Activated T-cell treated with anti-CD3 and anti-CD28 coated beads for 24 hours (primary cell): Measurements from ENCODE around the gene GDF7.

ENCODE experiments used
- DNase-seq: peaks from one replicate; pipeline ENCODE4 v3.0.0-alpha.2; 2020; ENCODE audit warnings: low read depth

The GDF7 gene

DNA sequence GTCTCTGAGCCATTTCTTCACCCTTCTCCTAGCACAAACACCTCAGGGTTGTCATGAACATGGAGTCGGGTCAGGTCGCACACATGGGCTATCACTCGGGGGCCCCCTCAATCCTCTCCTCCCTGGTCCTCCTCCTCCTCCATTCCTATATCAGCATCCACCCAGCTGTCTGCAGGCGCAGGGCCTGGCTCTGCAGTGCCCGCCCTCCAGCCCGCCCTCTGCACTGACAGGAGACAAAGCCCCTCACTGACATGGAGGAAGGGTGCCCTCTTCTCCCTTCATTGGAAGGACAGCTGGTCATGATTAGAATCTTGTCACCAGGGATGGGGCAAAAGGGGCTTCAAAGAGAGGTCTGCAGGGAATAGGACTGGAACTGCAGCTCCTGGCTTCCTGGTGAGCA, 37.8 kb upstream of the GDF7 start:
- DNase-seq, result no peak

DNA sequence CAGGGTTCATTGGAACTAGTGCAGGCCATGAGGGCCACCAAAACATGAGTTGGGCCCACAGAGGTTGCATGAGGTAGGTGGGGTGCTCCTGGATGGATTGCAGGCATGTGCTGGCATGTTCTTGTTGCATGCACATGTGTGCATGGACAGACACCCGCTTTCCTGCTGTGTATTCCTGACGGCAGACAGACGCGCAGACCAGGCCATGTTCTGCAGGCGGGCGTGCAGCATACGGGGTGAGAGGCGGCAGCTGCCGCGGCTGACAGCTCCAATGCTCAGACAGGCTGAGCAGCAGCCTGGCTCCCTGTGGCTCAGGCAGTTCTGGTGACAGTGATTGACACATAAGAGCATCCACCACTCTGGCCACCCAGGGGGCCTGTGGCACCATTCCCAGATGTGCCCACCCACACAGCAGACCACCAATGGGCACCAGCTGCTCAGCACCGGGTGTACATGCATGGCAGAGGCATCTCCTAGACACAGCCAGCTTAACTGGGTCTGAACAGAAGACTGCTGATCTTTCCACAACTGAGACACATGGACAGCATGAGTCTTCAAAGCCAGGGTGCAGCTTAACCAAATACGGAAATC, 37.3 kb upstream of the GDF7 start:
- no peak for DNase-seq

DNA sequence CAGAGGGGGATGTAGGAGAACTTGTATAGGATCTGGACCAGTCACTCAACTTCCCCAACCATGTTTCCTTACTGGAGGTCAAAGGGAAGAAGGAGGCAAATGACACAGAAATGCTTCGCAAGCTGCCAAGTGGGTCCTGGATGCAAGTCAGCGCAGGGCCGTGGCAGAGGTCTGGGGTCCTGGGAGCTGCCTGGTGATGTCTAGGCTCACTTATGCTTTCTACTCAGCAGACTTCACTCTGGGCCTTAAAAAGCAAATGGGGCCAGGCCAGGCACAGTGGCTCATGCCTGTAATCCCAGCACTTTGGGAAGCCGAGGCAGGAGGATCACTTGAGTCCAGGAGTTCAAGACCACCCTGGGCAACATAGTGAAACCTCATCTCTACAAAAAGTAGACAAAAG, 36.0 kb upstream of the GDF7 start:
- DNase-seq, result no peak

DNA sequence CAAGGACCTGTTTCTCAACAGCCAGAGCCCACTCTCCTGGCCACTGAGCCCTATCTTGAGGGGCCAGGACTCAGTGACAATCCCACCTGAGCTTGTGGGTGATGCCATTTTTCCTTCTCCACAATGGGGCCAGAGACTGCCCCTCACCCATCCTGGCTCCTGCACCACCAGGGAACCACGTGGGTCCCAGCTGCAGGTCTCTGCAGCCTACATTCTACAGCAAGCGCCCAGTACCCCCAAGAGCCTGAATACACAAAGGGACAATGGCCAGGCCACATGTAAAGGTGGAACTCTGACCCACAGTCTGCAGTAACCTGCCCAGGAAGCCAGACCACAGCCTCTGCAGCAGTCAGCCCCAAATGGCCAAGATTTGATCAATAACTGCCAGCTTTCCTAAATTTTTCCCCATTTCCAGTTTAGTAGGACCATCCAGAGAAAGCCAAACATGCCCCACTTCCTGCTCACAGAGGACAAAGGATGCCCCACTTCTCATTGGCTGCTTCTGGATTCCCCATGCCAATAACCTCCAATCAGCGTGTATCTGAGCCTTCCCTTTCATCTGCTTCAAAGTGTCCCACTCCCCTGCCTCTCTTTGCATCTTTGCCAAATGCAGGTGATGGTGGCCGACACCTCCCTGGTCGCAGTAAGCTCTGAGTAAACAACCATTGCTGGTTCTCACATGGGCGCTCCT, 35.2 kb upstream of the GDF7 start:
- no peak for DNase-seq

DNA sequence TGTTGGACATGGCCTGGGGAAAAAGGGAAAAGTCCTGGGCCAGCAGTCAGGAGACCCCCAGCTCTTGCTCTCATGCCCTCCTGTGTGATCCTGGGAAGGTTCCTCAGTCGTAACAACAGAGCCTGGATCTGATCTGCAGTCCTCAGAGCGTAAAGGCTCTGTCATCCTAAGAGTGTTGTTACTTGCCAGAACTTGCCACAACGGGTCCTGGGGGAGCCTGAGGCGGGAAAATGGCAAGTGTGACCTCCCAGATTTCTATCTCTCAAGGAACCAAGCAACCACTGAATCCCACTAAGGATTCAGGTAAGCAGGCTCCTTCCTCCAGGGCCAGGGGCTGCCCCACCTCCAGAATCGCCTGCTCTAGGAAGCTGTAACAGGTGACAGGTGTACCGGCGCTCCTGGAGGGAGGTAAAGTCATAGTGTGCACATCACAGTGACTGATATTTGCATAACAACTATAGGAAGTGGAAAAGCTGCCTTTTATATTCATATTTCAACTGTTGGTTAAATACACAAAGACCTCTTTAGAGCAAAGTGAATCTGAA, 34.4 kb upstream of the GDF7 start:
- DNase-seq, result no peak

DNA sequence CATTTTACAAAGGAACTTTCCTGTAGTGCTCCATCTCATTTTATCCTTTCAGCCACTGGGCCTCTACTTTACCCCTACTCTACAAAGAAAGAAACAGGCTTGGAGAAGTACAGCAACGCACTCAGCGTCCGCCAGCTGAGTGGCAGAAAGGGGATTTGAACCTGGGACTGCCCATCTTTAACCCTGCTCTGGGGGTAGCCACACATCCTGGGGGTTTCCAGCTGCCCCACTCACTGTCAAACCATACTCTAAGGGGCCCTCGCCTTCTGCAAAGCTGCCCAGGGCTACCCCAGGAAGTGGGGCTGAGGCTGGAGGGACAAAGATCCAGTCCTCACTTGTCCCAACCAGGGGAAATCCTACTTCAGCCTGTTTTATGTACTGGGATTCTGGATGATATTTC, 33.9 kb upstream of the GDF7 start:
- DNase-seq, result no peak

DNA sequence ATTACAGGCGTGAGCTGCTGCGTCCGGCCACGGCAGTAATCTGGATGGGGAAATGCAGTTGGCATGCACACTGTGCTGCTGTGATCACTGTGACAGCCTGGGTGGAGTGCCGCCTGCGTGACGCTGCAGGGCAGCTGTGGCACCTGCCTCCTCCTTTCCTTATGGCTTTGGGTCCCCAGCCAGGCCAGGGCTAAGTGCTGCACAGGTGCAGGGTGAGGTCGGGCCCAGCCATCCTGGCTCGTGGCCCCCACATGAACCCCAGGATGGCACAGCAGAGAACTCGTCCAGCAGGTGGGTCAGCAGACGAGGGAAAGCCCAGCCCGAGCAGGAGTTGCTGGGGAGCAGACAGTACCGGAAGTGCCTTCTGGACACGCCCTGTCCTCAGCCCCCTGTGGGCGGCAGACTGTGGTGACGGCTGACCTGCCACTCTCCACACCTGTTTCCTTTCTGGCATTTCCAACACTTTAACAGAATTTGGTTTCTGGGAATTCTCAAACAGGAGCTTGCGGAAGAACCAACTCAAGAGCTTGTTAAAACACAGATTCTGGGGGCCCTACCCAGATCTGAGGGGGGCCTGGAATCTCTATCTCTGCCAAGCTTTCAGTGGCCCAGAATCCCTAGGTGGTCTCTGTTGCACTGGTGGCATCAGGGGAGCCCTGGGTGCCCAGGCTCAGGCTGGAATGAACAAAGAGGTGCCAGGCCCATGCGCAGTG, 33.0 kb upstream of the GDF7 start:
- no peak for DNase-seq

DNA sequence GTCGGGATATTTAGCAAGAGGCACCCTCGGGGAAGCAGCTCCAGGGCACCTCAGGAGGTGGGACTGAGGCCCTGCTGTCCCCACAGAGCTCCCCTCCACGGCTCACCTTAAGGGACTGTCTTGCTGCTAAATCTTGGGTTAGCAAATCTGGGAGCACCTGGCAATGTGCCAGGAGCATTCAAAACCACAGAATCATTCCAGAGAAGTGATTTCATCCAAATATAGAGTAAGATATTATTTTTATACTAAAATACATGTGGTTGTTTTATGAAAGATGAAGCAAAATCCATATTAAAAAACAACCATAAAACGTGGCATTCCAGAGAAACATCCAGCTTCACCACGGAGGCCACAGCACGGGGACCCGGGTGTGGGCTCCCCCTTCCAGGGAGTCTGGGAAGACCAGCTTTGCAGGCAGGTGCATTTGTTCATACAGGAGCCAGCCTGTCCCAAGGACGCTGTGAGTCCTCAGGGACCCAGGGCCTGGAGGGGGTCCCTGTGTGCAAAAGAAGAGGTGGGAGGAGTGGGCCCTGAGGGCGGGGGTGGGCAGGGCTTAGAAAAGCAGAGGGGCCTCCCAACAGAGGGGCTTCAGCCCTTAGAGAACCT, 32.3 kb upstream of the GDF7 start:
- no peak for DNase-seq

DNA sequence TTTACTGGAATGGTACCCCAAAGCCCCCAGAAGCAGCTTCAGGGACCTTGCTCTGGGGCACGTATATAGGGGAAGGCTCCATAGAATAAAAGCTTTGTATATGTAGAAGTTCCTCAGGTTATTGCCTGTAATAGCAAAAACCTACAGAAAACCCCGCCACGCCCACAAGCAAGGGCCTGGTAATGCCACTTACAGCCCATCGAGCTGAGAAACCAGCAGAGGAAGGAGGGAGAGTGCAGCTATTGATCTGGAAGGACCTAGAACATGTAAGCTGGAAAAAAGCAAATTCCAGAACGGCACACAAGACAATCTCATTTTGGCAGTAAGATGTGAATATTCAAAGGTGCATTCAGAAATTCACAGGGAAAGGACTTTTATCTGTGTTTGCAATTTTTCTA, 31.8 kb upstream of the GDF7 start:
- DNase-seq, result no peak

DNA sequence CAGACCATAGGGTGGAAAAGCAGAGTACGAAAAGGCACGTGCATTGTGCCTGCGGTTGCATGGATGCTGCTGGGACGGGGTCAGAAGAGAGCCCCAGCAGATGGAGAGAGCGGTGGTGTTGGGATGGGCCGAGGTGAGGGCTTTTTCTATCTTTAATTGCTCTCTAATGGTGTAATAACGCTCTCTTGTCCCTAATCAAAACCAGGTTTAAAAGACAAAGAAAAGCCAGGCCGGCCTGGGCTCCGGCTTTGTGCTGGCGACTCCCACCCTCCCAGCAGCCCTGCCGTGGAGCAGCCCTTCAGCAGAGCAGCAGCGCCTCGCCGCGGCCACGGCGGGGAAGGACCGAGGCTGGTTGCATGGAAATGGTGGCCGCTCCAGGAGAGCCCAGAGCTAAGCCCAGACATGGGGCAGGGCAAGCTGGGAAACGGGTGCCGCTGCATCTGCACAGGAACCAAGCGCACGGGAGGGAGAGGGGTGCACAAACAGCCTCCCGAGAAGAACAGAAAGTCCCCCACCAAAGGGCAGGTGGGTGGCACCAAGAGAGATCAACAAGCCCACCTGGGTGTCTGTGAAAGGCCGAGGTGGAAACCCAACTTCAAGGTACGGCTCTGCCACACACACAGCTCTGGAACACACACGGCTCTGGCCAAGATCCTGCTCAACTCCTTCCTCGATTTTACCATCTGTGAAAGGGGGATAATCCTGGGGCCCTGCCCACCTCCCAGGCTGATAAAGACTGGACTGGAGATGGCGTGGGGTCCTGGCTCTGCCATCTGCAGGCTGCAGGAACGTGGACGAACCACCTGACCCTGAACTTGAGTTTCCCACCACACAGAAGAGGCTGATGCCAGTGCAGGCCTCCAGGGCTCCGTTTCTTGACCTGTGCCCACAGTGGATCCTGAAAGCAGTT, 31.0 kb upstream of the GDF7 start:
- DNase-seq, result peak; percentile 9

DNA sequence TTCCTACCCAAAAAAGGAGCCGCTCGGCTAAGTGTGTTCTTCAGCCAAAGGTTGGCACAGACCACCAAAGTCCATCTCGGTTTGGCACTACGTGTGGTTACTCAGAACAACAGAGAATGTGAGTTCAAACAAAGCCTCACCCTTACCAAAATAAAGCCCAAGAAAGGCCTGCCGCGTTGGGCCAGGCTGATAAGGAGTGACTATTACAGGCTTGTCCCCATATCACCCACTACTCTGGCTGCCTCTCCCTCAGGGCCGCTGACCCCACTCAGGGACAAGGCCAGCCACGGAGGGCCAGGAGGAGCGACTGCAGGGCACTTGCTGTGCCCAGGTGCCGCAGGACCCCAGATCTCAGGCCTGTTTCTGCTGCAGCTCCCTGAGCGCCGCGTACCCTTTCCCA, 29.8 kb upstream of the GDF7 start:
- no peak for DNase-seq

DNA sequence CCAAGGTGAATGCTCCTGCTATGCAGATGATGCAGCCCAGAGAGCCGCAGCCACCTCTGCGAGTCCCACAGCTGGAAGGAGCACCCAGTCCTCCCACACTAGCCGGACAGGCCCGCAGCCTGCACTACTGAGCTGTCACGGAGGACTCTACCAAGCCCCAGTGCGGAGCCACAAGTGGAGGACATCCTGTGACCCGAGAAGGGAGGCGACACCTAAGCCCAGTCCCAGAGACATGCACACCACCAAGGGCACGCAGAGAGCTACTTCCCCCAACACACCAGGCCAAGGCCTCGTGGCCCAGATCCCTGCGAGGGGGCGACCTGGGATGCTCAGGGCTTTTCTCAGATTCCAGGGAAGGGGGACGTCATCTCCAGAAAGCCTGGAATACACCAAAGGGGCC, 28.9 kb upstream of the GDF7 start:
- no peak for DNase-seq

DNA sequence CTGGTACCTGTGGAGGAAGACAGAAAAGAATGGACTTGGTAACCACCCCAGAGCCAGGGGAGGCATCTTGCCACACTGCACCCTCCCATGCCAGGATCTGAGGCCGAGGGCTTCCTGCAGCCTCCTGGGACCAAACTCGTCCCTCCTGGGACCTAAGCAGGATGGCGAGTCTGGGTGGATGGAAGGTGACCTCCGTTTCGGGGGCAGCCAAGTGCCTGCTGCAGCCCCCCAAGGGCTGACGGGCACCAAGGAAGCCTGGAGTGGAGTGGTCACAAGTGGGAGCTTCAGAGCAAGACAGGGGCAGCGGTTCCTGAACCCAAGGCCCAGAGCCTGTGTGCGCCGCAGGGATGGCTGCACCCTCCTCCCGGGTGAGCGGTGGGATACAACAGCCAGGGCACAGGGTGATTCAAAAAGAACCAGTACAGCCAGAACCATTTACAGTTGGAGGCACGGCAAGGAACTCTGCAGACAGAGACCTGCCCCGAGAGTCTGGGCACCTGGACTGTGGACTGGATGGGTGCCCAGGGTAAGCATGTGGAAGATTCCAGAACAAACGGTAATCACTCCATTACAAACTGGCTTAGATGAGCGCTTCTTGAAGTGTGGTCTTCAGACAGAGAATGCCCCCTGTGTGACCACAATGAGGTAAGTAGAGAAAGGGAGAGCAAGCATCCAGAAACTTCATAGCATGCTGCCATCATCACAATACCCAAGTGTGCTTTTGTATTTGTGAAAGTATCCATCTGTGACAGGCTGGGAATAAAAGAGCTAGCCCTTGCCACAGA, 28.1 kb upstream of the GDF7 start:
- no peak for DNase-seq

DNA sequence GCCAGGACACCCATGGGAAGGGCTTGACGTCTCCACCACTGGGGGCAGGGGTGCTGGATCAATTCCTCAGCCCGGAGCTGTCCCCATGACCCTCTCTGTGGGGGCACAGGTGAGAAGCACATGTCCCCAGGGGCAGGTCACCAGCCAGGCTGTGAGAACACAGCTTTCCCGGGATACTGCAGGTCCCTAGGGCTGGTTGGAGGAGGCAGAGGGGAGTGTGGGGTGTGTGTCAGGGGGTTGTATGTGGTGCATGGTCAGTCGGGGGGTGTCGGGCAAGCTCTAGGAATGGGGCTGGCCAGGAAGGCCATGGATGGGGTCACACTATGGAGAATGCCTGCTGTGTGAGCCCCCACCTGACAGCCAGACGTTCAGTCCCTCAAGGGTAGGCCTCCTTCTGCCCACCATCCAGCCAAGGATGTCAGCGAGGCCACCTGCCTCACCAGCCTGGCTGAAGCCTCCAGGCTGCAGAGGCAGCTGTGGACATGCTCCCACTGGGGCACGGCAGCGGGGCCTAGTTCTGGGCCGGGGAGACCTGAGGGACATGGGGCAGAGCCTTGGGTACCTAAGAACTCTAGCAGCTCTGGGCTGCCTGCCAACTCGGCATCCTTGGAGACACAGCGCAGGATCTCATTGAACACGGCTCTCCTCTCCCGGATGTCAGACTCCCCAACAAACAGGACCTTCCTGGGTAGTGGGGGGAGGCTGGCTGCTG, 26.4 kb upstream of the GDF7 start:
- no peak for DNase-seq

DNA sequence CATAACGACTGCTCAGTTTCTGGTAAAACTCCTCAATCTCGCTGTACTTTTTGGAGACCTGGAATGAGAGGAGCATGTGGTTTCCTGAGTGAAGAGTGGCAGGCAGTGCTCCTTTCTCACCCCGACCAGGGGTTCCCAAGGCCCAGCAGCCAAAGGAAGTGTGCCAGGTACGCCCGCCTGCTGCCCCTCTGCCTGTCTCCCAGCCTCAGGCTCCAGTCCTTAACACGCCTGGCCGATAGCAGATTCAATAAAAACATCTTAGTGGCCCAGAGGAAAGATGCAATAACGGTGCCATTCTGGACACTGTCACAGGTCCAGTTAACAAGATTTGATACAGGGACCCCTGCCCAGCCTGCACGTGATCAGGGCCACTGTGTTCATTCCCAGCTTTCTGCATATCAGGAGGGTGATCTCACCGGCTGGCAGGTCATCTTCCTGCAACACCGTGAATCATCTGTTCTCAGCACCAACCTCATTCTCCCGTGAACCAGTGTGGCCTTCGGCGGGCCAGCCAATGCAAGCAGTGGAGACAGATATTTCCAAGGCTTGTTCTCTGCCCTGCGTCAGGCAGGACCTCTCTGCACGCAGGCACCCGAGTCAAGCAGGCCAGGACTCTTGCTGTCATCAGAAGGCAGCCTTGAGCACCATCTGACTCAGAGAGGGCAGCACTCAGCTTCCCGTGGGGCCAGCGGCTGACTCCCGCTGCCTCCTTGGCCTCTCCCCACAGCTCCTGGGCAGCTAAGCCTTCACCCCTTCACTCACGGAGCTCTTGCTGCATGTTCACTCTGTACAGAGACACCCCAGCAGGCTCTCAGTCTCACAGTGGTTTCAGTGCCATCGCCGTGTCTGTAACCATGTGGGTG, 25.6 kb upstream of the GDF7 start:
- no peak for DNase-seq

DNA sequence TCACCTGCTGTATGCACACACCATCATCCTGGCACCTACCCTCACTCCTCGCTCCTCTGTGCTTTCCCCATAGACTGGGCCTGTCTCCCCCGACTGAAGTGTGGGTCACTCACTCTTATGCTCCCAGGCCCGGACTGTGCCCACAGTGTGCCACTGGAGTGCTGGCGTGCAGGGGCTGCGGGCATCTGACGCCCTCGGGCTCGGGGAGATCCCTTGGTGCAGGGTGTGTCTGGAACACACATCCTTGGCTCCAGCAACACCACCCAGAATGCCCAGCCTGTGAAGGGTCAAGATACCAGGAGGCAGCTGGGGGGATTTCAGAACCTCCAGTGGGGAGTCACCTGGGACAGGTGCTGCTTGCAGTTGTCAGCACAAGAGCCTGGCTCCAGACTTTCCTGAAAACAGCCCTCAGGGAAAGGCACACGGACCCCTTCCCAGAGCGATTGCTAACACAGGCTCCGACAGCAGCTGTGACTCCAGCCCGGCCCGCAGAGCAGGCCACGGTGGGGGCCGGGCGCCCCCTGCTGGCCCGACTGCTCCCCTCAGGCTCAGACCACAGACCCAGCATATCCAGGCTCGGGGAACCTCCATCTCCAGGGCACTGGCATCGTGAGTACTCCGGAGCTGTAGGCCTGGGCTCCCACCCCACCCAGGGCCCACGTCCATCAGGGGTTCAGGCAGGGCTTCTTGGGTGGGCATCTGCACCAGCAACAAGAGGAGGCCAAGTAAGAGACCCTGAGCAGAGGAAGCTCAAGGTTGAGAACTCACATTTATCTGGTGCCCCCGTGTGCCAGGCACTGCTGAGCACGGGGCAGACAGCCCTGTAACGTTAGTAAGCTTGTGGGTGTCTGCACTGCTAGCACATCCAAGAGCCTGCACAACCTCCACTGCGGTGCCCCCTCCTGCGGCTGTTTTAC, 24.6 kb upstream of the GDF7 start:
- DNase-seq, result peak; percentile 66

DNA sequence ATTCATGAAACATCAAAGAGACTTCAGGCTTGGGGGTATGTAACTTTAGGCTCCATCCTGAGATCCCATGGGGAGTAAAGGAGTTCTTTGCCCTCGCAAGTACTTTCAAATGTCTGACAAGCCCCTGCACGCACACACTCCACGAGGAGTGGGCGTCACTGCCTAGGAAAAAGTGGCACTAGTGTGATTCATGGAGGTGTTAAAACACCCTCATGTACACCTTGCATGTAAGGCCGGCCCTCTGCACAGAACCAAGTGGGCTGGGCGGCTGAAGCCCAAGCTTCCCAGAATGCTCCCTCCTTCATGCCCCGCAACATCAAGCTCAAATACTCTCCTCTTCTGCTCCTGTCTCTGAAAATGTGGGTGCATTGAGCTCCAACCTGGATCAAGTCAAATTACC, 23.9 kb upstream of the GDF7 start:
- DNase-seq, result no peak

DNA sequence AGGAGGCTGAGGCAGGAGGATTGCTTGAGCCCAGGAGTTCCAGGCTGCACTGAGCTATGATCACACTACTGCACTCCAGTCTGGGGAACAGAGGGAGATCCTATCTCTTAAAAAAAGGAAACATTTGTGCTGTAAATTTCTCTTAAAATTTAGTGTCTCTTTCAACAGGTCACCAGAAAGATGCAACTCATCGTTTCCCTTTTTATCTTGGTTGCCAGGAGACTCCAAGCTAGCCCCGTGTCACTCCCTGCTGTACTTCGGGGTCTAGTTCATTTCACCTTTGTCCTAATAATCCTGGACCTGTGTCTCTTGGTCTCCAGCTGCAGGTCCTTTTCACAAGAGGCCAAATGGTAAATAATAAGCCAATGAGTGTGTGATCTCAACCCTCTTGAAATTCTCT, 23.1 kb upstream of the GDF7 start:
- no peak for DNase-seq
